Breast epithelium (tissue), 4 donors: ENCODE data around the gene LIPC. TPM values are rescaled to one million over a fixed set of nuclear protein-coding genes. Genes with fewer than 3 reads are reported as not detected.
A peak's percentile ranks its signal among the peaks of the same experiment; 100 is the strongest.

ENCODE experiments used
- DNase-seq, 2 donors: peaks; one replicate each; pipeline ENCODE4 v3.0.0-alpha.2; 2019; ENCODE audit warnings: low spot score in 2 of 2
- H3K27ac ChIP-seq, 2 donors: fragments of 200-600 bp; sonication (generic) in 1 of 2; one replicate each; pipeline ENCODE4 v1.5.1; 2016 to 2019; ENCODE audit warnings: mild to moderate bottlenecking in 1 of 2
- H3K27me3 ChIP-seq, 2 donors: fragments of 200-600 bp; sonication (generic) in 1 of 2; one replicate each; pipeline versions ENCODE4 v1.5.1 to v1.6.0; 2017 to 2019; ENCODE audit warnings: control low read depth in 1 of 2, mild to moderate bottlenecking in 1 of 2
- H3K36me3 ChIP-seq: fragments of 200-600 bp; one replicate; pipeline ENCODE4 v1.5.1; 2019
- H3K4me1 ChIP-seq, 2 donors: fragments of 200-600 bp; sonication (generic); one replicate each; pipeline ENCODE4 v1.5.1; 2016 to 2019; ENCODE audit warnings: control low read depth in 1 of 2
- H3K4me3 ChIP-seq, 3 donors: fragments of 200-600 bp; sonication (generic); 1 replicate in 2 of 3; 2 replicates in 1 of 3; pipeline ENCODE4 v1.5.1; 2016 to 2019; ENCODE audit warnings: mild to moderate bottlenecking in 3 of 3, moderate library complexity in 2 of 3
- H3K9me3 ChIP-seq, 2 donors: fragments of 200-600 bp; sonication (generic) in 1 of 2; one replicate each; pipeline ENCODE4 v1.5.1; 2016 to 2019; ENCODE audit warnings: control low read depth in 1 of 2
- CTCF ChIP-seq, 3 donors: fragments of 450-650 bp; IDR thresholded peaks; one replicate each; pipeline ENCODE4 v1.5.1; 2016 to 2017; ENCODE audit warnings: antibody characterized with exemption in 3 of 3, mild to moderate bottlenecking in 3 of 3, moderate library complexity in 3 of 3
- POLR2A ChIP-seq: fragments of 450-650 bp; IDR thresholded peaks from one replicate; pipeline ENCODE4 v1.6.1; 2016; ENCODE audit warnings: antibody characterized with exemption, mild to moderate bottlenecking, moderate library complexity
- POLR2AphosphoS5 ChIP-seq, 3 donors: sonication (generic); formaldehyde crosslinking; IDR thresholded peaks; one replicate each; pipeline ENCODE4 v1.6.1; 2017; ENCODE audit warnings: antibody characterized with exemption in 3 of 3
- intact Hi-C: fragments of 100-400 bp; cut with DNase I; formaldehyde crosslinking; loops from one replicate; pipeline ENCODE4 v1.15.1; 2023; ENCODE audit warnings: low total_unique reads
- total RNA-seq, 3 donors: library from RNA; depleted of rRNA; stranded (reverse); fragments of >200 nt; gene quantifications; one replicate each; pipeline ENCODE4 v1.1.0, GENCODE V29; 2016

The LIPC gene
- total RNA-seq, 3 donors from 2014 or later, result 0.15 to 0.80 TPM; not detected in 1

DNA sequence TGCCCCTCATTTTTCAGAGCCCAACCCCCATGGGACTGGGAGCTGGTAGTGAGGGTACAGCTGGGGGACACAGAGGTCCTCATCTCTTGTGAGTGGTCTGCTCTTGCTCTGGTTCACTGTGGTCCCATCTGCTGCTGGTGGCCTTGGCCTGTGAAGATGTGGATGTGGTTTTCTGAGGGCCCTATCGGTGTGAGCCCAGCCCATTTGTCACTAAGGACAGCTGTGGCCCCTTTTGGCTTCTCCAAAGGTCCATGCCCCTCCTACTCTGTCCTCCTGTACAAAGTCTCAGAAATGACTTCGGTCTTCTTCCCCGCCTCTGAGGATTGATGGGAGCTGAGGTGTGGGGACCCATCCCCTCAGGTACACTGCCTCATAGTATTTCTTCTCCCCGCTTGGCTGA is 21.0 kb downstream of the LIPC start:
- intact Hi-C loops, result no loop called here
- no peak for DNase-seq
- H3K4me1 ChIP-seq, result no peaks in the 10 kb centered on the region
- no peak overlapping the region for H3K4me3 ChIP-seq
- no peaks in the 10 kb centered on the region for H3K9me3 ChIP-seq
- no peaks in the 10 kb centered on the region for H3K36me3 ChIP-seq
- TF ChIP-seq POLR2AphosphoS5 (IDR thresholded peaks at IDR 0.05) (no peak), CTCF (IDR thresholded peaks at IDR 0.05) (no peak), POLR2A (no peak)
- H3K27ac ChIP-seq, result no peak overlapping the region
- H3K27me3 ChIP-seq, result no peaks in the 10 kb centered on the region

DNA sequence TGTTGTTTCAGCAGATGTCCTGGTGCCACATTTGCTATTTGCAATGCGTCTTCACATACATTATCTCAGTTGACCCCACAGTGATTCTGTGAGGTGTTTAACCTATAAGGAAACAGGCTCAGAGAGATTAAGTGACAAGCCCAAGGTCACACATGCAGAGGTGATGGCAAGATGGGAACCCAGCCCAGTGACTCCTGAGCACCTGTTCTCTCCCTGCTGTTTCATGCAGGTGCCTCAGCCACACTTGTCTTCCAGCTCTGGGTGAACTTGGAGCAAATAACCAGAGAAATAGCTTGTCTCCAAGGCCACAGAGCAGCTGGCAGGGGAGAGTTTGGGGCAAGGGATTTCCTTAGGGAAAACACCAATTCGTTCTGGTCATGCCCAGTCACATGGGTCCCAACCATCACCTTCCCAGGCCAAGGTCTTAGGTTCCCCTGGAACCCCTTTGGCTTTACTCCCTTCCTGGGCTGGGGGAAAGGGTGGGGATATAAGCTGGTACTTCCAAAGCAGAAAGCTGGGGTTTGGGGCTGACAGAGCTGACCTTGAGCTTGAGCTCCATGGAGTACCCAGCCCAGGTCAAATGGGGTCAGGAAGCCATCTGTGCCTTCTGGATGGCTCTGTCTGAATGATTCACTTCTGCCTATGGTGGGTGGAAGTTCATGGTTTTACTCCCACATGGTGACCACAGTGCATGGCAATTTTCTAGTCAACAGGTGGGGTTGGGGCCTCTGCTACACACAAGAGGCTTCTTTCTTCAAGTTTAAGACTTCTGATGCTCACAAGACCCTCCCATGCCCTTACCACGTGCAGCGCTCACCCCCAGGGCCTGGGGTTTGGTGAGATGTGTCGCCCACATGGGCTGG is 22.4 kb downstream of the LIPC start:
- H3K27me3 ChIP-seq, result no peaks in the 10 kb centered on the region
- H3K9me3 ChIP-seq, result no peaks in the 10 kb centered on the region
- TF ChIP-seq CTCF (IDR thresholded peaks at IDR 0.05) (no peak), POLR2A (no peak), POLR2AphosphoS5 (IDR thresholded peaks at IDR 0.05) (no peak)
- intact Hi-C loops, result no loop called here
- H3K4me3 ChIP-seq, result no peak overlapping the region
- DNase-seq, result no peak
- H3K36me3 ChIP-seq, result no peaks in the 10 kb centered on the region
- H3K4me1 ChIP-seq, result no peaks in the 10 kb centered on the region
- no peak overlapping the region for H3K27ac ChIP-seq

DNA sequence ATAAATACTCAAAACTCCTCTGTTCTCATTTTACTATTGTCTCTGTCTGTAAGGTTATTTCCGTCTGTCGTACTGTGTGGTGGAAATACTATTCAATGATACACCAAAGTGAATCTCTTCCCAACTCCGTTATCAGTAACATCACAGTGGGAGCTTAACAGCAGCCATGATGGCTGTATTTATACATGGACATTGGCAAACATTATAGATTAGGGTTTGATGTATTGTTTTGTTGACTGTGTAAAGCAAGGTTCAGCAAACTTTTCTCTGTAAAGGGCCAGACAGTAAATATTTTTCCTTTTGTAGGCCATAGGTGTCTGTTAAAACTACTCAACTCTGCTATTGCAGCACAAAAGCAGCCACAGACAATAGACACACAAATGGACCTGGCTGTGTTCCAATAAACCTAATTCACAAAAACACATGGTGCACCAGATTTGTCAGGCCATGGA is 23.2 kb downstream of the LIPC start:
- Histone ChIP-seq H3K27ac (no peak overlapping the region), H3K4me3 (no peak overlapping the region), H3K36me3 (no peaks in the 10 kb centered on the region), H3K9me3 (no peaks in the 10 kb centered on the region), H3K27me3 (no peaks in the 10 kb centered on the region), H3K4me1 (no peaks in the 10 kb centered on the region)
- intact Hi-C loops, result no loop called here
- no peak for TF ChIP-seq CTCF (IDR thresholded peaks at IDR 0.05)
- TF ChIP-seq POLR2AphosphoS5 (IDR thresholded peaks at IDR 0.05), result no peak
- no peak for DNase-seq

GRCh38 chr15:58457466-58457965 is 25.7 kb downstream of the LIPC start:
- TF ChIP-seq POLR2AphosphoS5 (IDR thresholded peaks at IDR 0.05), result no peak
- TF ChIP-seq CTCF (IDR thresholded peaks at IDR 0.05), result no peak
- TF ChIP-seq POLR2A, result no peak

GRCh38 chr15:58458076-58458475 is 26.3 kb downstream of the LIPC start:
- no peak for DNase-seq
- peak overlapping the region in 1 of 2 donors; percentile 53 for H3K27ac ChIP-seq
- no peak overlapping the region for H3K4me3 ChIP-seq
- TF ChIP-seq CTCF (IDR thresholded peaks at IDR 0.05), result no peak
- no peak for TF ChIP-seq POLR2AphosphoS5 (IDR thresholded peaks at IDR 0.05)
- no peak for TF ChIP-seq POLR2A
- intact Hi-C loops, result no loop called here
- H3K27me3 ChIP-seq, result no peaks in the 10 kb centered on the region
- no peaks in the 10 kb centered on the region for H3K9me3 ChIP-seq
- no peaks in the 10 kb centered on the region for H3K36me3 ChIP-seq
- H3K4me1 ChIP-seq, result no peaks in the 10 kb centered on the region

More at GRCh38 chr15:58457466-58457965, 25.7 kb downstream of the LIPC start:
- Histone ChIP-seq H3K9me3 (no peaks in the 10 kb centered on the region), H3K4me3 (no peak overlapping the region), H3K27ac (peak overlapping the region in 1 of 2 donors; percentile 10), H3K4me1 (no peaks in the 10 kb centered on the region), H3K36me3 (no peaks in the 10 kb centered on the region), H3K27me3 (no peaks in the 10 kb centered on the region)
- intact Hi-C loops, result no loop called here
- DNase-seq, result no peak
